ENCODE measurements around the gene OR7D2. TPM values are rescaled to one million over a fixed set of nuclear protein-coding genes. Genes with fewer than 3 reads are reported as not detected.

The OR7D2 gene
- total RNA-seq, 1 experiment from 2014 or later = 0.07 TPM

DNA sequence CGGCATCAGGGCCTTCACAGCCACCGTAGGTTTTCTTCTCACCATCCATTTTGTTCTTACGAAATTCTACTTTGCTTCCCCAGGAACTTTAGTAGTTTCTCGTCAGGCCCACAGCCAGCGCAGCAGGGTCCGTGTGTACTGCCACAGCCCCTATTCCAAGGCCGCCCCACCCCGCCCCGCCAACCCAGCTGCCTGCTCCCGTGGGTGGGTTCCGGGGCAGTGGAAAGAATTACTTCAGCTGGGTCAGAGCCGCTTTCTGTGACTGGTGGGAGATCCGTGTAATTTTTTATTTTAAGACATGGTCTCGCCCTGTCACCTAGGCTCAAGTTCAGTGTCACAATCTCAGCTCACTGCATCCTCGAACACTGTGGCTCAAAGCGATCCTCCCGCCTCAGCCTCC, 4.2 kb downstream of the OR7D2 start:
- RAD21 ChIA-PET (ENCODE audit: low non-redundant PET in 1 of 2, low total read pairs in 2 of 2, uncharacterized antibody in 2 of 2, unreplicated experiment in 2 of 2) = interaction anchor here in 1 of 2 experiments (0.7 kb wide), 1 partner anchor 7 kb away, joined by 10 read pairs; no protein-coding TSS in a partner anchor
- Histone ChIP-seq H3K9me3 (ENCODE audit: control insufficient read depth in 1 of 2, insufficient read depth in 1 of 2, low read depth in 1 of 2, low read length in 2 of 2) (no peaks in the 10 kb centered on the region), H3K36me3 (ENCODE audit: control insufficient read depth in 1 of 2, insufficient read depth in 2 of 2, low read length in 2 of 2) (no peaks in the 10 kb centered on the region), H3K4me1 (ENCODE audit: control insufficient read depth in 1 of 2, insufficient read depth in 2 of 2, low read length in 2 of 2) (no peaks in the 10 kb centered on the region), H4K20me1 (ENCODE audit: insufficient read depth) (no peaks in the 10 kb centered on the region), H3K4me2 (ENCODE audit: low read length) (no peak overlapping the region), H3K27ac (ENCODE audit: low read depth, low read length) (no peak overlapping the region), H3K4me3 (replicated peaks in 1 of 2; ENCODE audit: low read depth in 1 of 2, low read length in 2 of 2) (no peak overlapping the region), H3K9me2 (ENCODE audit: insufficient read depth) (no peaks in the 10 kb centered on the region), H3K27me3 (ENCODE audit: insufficient read depth, low read length) (no peaks in the 10 kb centered on the region), H3K9ac (ENCODE audit: low read length) (no peak overlapping the region), H3K79me2 (ENCODE audit: insufficient read depth, low read length) (no peaks in the 10 kb centered on the region), H2AFZ (ENCODE audit: low read depth, low read length, poor library complexity, severe bottlenecking) (no peak overlapping the region)
- TF ChIP-seq, protein P1, sequence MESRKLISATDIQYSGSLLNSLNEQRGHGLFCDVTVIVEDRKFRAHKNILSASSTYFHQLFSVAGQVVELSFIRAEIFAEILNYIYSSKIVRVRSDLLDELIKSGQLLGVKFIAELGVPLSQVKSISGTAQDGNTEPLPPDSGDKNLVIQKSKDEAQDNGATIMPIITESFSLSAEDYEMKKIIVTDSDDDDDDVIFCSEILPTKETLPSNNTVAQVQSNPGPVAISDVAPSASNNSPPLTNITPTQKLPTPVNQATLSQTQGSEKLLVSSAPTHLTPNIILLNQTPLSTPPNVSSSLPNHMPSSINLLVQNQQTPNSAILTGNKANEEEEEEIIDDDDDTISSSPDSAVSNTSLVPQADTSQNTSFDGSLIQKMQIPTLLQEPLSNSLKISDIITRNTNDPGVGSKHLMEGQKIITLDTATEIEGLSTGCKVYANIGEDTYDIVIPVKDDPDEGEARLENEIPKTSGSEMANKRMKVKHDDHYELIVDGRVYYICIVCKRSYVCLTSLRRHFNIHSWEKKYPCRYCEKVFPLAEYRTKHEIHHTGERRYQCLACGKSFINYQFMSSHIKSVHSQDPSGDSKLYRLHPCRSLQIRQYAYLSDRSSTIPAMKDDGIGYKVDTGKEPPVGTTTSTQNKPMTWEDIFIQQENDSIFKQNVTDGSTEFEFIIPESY (IDR thresholded peaks at IDR 0.05; ENCODE audit: extremely low read depth, insufficient replicate concordance, low read length) = no peak
- TF ChIP-seq YY1 (IDR thresholded peaks at IDR 0.05; ENCODE audit: extremely low read depth, insufficient replicate concordance, low read depth, low read length) (no peak), CEBPB (IDR thresholded peaks at IDR 0.05; ENCODE audit: low read depth) (no peak), ELF1 (IDR thresholded peaks at IDR 0.05; ENCODE audit: borderline replicate concordance, low read depth) (no peak), ZNF274 (IDR thresholded peaks at IDR 0.05; ENCODE audit: low read depth, low read length) (no peak), EZH2 (IDR thresholded peaks at IDR 0.05) (no peak), SRF (IDR thresholded peaks at IDR 0.05; ENCODE audit: low read depth) (no peak), CBX3 (IDR thresholded peaks at IDR 0.05; ENCODE audit: low read depth) (no peak), POLR2AphosphoS5 (IDR thresholded peaks at IDR 0.05; ENCODE audit: low read depth, low read length) (no peak), EZH2phosphoT487 (IDR thresholded peaks at IDR 0.05; ENCODE audit: borderline replicate concordance) (no peak), TCF7L2 (IDR thresholded peaks at IDR 0.05; ENCODE audit: borderline replicate concordance, extremely low read depth, insufficient read depth, insufficient read length) (no peak), EGR1 (IDR thresholded peaks at IDR 0.05; ENCODE audit: low read depth) (no peak), FOSL1 (IDR thresholded peaks at IDR 0.05; ENCODE audit: low read depth) (no peak), RAD21 (IDR thresholded peaks at IDR 0.05; ENCODE audit: low read depth) (no peak)
- TF ChIP-seq, protein P2, sequence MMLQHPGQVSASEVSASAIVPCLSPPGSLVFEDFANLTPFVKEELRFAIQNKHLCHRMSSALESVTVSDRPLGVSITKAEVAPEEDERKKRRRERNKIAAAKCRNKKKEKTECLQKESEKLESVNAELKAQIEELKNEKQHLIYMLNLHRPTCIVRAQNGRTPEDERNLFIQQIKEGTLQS (IDR thresholded peaks at IDR 0.05) = no peak
- TF ChIP-seq, protein P3, sequence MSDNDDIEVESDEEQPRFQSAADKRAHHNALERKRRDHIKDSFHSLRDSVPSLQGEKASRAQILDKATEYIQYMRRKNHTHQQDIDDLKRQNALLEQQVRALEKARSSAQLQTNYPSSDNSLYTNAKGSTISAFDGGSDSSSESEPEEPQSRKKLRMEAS (IDR thresholded peaks at IDR 0.05) = no peak
- TF ChIP-seq, protein P4, sequence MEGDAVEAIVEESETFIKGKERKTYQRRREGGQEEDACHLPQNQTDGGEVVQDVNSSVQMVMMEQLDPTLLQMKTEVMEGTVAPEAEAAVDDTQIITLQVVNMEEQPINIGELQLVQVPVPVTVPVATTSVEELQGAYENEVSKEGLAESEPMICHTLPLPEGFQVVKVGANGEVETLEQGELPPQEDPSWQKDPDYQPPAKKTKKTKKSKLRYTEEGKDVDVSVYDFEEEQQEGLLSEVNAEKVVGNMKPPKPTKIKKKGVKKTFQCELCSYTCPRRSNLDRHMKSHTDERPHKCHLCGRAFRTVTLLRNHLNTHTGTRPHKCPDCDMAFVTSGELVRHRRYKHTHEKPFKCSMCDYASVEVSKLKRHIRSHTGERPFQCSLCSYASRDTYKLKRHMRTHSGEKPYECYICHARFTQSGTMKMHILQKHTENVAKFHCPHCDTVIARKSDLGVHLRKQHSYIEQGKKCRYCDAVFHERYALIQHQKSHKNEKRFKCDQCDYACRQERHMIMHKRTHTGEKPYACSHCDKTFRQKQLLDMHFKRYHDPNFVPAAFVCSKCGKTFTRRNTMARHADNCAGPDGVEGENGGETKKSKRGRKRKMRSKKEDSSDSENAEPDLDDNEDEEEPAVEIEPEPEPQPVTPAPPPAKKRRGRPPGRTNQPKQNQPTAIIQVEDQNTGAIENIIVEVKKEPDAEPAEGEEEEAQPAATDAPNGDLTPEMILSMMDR (IDR thresholded peaks at IDR 0.05 in 2 of 3, conservative IDR thresholded peaks at IDR 0.05 in 1 of 3; ENCODE audit: borderline replicate concordance in 1 of 3, insufficient read depth in 1 of 3, low read depth in 2 of 3, low read length in 2 of 3) = no peak
- TF ChIP-seq, protein P5, sequence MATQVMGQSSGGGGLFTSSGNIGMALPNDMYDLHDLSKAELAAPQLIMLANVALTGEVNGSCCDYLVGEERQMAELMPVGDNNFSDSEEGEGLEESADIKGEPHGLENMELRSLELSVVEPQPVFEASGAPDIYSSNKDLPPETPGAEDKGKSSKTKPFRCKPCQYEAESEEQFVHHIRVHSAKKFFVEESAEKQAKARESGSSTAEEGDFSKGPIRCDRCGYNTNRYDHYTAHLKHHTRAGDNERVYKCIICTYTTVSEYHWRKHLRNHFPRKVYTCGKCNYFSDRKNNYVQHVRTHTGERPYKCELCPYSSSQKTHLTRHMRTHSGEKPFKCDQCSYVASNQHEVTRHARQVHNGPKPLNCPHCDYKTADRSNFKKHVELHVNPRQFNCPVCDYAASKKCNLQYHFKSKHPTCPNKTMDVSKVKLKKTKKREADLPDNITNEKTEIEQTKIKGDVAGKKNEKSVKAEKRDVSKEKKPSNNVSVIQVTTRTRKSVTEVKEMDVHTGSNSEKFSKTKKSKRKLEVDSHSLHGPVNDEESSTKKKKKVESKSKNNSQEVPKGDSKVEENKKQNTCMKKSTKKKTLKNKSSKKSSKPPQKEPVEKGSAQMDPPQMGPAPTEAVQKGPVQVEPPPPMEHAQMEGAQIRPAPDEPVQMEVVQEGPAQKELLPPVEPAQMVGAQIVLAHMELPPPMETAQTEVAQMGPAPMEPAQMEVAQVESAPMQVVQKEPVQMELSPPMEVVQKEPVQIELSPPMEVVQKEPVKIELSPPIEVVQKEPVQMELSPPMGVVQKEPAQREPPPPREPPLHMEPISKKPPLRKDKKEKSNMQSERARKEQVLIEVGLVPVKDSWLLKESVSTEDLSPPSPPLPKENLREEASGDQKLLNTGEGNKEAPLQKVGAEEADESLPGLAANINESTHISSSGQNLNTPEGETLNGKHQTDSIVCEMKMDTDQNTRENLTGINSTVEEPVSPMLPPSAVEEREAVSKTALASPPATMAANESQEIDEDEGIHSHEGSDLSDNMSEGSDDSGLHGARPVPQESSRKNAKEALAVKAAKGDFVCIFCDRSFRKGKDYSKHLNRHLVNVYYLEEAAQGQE (IDR thresholded peaks at IDR 0.05; ENCODE audit: low read depth) = no peak
- ATAC-seq = no peak
- no TSS peak for BruUV-seq (replicated peaks)
- POLR2A ChIA-PET = no interaction called here
- DNase-seq (ENCODE audit: low read depth, low spot score) = no peak
- intact Hi-C loops (cut with micrococcal nuclease) = no loop called here
- CTCF ChIA-PET = no interaction called here

All from HCT116 (cell line).